IMR-90 (cell line): ENCODE results near the gene ZNF726. TPM values are rescaled to one million over a fixed set of nuclear protein-coding genes. Genes with fewer than 3 reads are reported as not detected.

Source experiments
- ATAC-seq: fragments of 200-7000 bp; cut with Tn5 transposase; 2 replicates; pipeline ENCODE4 v1.9.1; 2020; ENCODE audit warnings: low read depth, mild to moderate bottlenecking, moderate library complexity
- BruUV-seq: library from RNA; stranded (reverse); fragments of 400-500 nt; replicated peaks from 2 replicates; lab custom pipeline; 2021; lab: Mats Ljungman, UMichigan
- CTCF ChIA-PET: fragments of 300-600 bp; formaldehyde crosslinking; extraction: SDS; loops from one replicate; lab custom pipeline; 2021; ENCODE audit warnings: antibody characterized with exemption; lab: Yijun Ruan, JAX
- POLR2A ChIA-PET: fragments of 300-600 bp; sonication (Branson Sonifier 250); formaldehyde crosslinking; loops from one replicate; lab custom pipeline; 2022; ENCODE audit warnings: antibody characterized with exemption; ENCODE audit not compliant: unreplicated experiment; lab: Charles Lee
- DNase-seq: peaks from one replicate; pipeline ENCODE4 v3.0.0; 2013
- H2AFZ ChIP-seq: replicated peaks from 2 replicates; pipeline ENCODE3; 2013; ENCODE audit warnings: low read length, mild to moderate bottlenecking; ENCODE audit not compliant: poor library complexity
- H2AK5ac ChIP-seq: 2 replicates; pipeline ENCODE4 v1.6.1; 2013; ENCODE audit warnings: low read depth, low read length, inconsistent platforms
- H2AK9ac ChIP-seq: replicated peaks from 2 replicates; pipeline ENCODE3; 2013; ENCODE audit warnings: mild to moderate bottlenecking, low read depth, low read length, moderate library complexity; ENCODE audit not compliant: poor library complexity
- H2BK120ac ChIP-seq: 2 replicates; pipeline ENCODE4 v1.6.1; 2013; ENCODE audit warnings: low read depth, low read length, inconsistent platforms
- H2BK15ac ChIP-seq: 3 replicates; pipeline ENCODE4 v1.6.1; 2013; ENCODE audit warnings: low read depth, low read length, inconsistent platforms
- H2BK20ac ChIP-seq: 2 replicates; pipeline ENCODE4 v1.6.1; 2013; ENCODE audit warnings: low read depth, mild to moderate bottlenecking, inconsistent platforms, low read length, moderate library complexity
- H2BK5ac ChIP-seq: 2 replicates; pipeline ENCODE4 v1.6.1; 2013; ENCODE audit warnings: mild to moderate bottlenecking, low read depth, low read length, inconsistent platforms; ENCODE audit not compliant: poor library complexity, severe bottlenecking
- H3K14ac ChIP-seq: replicated peaks from 2 replicates; pipeline ENCODE4 v1.6.1; 2013; ENCODE audit warnings: low read depth, low read length, inconsistent platforms
- H3K18ac ChIP-seq: 2 replicates; pipeline ENCODE4 v1.6.1; 2013; ENCODE audit warnings: low read depth, low read length, control low read depth
- H3K23ac ChIP-seq: 2 replicates; pipeline ENCODE4 v1.6.1; 2013; ENCODE audit warnings: low read depth, low read length, inconsistent platforms
- H3K27ac ChIP-seq: 2 replicates; pipeline ENCODE4 v1.5.1; 2013; ENCODE audit warnings: mild to moderate bottlenecking, control low read depth, low read length; ENCODE audit not compliant: insufficient read depth
- H3K27me3 ChIP-seq: 2 replicates; pipeline ENCODE4 v1.6.1; 2013; ENCODE audit warnings: low read length; ENCODE audit not compliant: control insufficient read depth, insufficient read depth
- H3K36me3 ChIP-seq: 2 replicates; pipeline ENCODE4 v1.6.1; 2013; ENCODE audit warnings: low read length, mixed read lengths; ENCODE audit not compliant: control insufficient read depth, insufficient read depth
- H3K4ac ChIP-seq: 2 replicates; pipeline ENCODE4 v1.6.1; 2013; ENCODE audit warnings: low read depth, low read length, inconsistent platforms
- H3K4me1 ChIP-seq: 2 replicates; pipeline ENCODE4 v1.6.1; 2013; ENCODE audit warnings: low read length, mixed read lengths; ENCODE audit not compliant: control insufficient read depth, insufficient read depth
- H3K4me2 ChIP-seq: 2 replicates; pipeline ENCODE4 v1.6.1; 2013; ENCODE audit warnings: low read depth, mild to moderate bottlenecking, control low read depth, low read length, moderate library complexity
- H3K4me3 ChIP-seq: 2 replicates; pipeline ENCODE4 v1.5.1; 2013; ENCODE audit warnings: low read depth, mild to moderate bottlenecking, control low read depth, low read length, moderate library complexity; ENCODE audit not compliant: insufficient read depth
- H3K56ac ChIP-seq: 2 replicates; pipeline ENCODE4 v1.6.1; 2013; ENCODE audit warnings: low read length, inconsistent platforms; ENCODE audit not compliant: insufficient read depth; ENCODE audit errors: extremely low read depth
- H3K79me1 ChIP-seq, 2 experiments: 2 replicates each; pipeline ENCODE4 v1.6.1; 2013; ENCODE audit warnings: low read length in 2 of 2, inconsistent platforms in 1 of 2, low read depth in 1 of 2
- H3K9ac ChIP-seq: 2 replicates; pipeline ENCODE4 v1.6.1; 2013; ENCODE audit warnings: low read depth, low read length, control low read depth
- H3K9me1 ChIP-seq: 2 replicates; pipeline ENCODE4 v1.6.1; 2013; ENCODE audit warnings: low read length, inconsistent platforms; ENCODE audit not compliant: insufficient read depth
- H3K9me3 ChIP-seq: 2 replicates; pipeline ENCODE4 v1.6.1; 2013; ENCODE audit warnings: low read length; ENCODE audit not compliant: control insufficient read depth, insufficient read depth
- H4K20me1 ChIP-seq: 2 replicates; pipeline ENCODE4 v1.6.1; 2013; ENCODE audit warnings: low read length, inconsistent platforms; ENCODE audit not compliant: insufficient read depth
- H4K5ac ChIP-seq: 2 replicates; pipeline ENCODE4 v1.6.1; 2013; ENCODE audit warnings: mild to moderate bottlenecking, low read depth, low read length, control low read depth
- H4K8ac ChIP-seq, 2 experiments: 2 replicates each; pipeline ENCODE4 v1.6.1; 2013; ENCODE audit warnings: low read depth in 2 of 2, low read length in 2 of 2, control low read depth in 1 of 2, inconsistent platforms in 1 of 2
- H4K91ac ChIP-seq: 2 replicates; pipeline ENCODE4 v1.6.1; 2013; ENCODE audit warnings: low read depth, low read length, inconsistent platforms; ENCODE audit not compliant: insufficient read depth
- CEBPB ChIP-seq: IDR thresholded peaks from 2 replicates; pipeline ENCODE4 v1.6.1; 2012; ENCODE audit warnings: low read depth, low read length, improper control_type of control experiment
- MAFK ChIP-seq: IDR thresholded peaks from 2 replicates; pipeline ENCODE4 v1.6.1; 2012; ENCODE audit warnings: low read depth, low read length, improper control_type of control experiment
- WGBS, 2 experiments: methylation state at CpG; one replicate each; pipeline versions ENCODE4 v1.1.5 to v1.1.7; 2013; ENCODE audit warnings: missing lambda C conversion rate in 2 of 2; ENCODE audit not compliant: insufficient read length in 1 of 2; ENCODE audit errors: extremely low coverage in 2 of 2; 5-methylcytosine and 5-hydroxymethylcytosine counted together
- dilution Hi-C: fragments of 300-500 bp; cut with HindIII; formaldehyde crosslinking; loops from one replicate; pipeline ENCODE4 v1.14.3; 2018; ENCODE audit warnings: low sequenced_read_pairs; ENCODE audit not compliant: unreplicated experiment
- in situ Hi-C: fragments of 300-500 bp; cut with MboI; formaldehyde crosslinking; loops from 3 replicates; pipeline ENCODE4 v1.14.3; 2019; ENCODE audit warnings: low sequenced_read_pairs, inconsistent platforms, mixed read lengths
- intact Hi-C: fragments of 100-400 bp; cut with micrococcal nuclease; formaldehyde crosslinking; loops from 2 replicates; pipeline ENCODE4 v1.10.0; 2022
- polyA plus RNA-seq, 3 experiments: library from polyadenylated mRNA; depleted of rRNA; stranded (reverse); fragments of >200 nt; gene quantifications; 2 replicates each; pipeline ENCODE4 v1.2.3, GENCODE V29; 2012; ENCODE audit warnings: low replicate concordance in 1 of 3
- total RNA-seq: library from RNA; depleted of rRNA; stranded (reverse); fragments of >200 nt; gene quantifications from 2 replicates; pipeline ENCODE4 v1.2.3, GENCODE V29; 2012

Gene ZNF726
- total and polyA plus RNA-seq, 2 of the 4 experiments (the other 2 are of a cell fraction), result 1.2 to 2.0 TPM

DNA sequence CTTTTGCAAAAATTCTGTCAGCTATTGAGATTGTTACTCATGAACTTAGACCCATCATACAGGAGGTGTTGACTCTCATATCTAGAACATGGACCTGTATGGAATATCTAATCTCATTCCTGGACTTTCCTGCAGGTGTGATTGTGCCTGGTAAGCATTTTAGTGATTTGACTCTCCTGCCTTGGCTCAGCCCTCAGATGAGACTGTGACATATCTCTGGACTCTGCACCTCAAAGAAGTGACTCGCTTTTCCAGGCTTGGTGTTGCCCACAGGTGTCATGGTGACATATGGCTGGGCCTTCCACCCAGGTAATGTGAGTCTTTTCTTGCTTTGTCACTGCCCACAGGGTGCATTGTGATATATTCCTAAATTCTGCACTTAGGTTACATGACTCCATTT, 17.8 kb upstream of the ZNF726 start:
- BruUV-seq, result no TSS peak
- ATAC-seq (no peak), DNase-seq (no peak)
- Histone ChIP-seq H3K27ac (no peak overlapping the region), H3K18ac (no peak overlapping the region), H2AFZ (no peak overlapping the region), H4K20me1 (no peaks in the 10 kb centered on the region), H2BK5ac (no peak overlapping the region), H3K27me3 (no peaks in the 10 kb centered on the region), H2BK20ac (no peak overlapping the region), H2BK120ac (no peak overlapping the region), H3K14ac (no peak overlapping the region), H3K4ac (no peak overlapping the region), H3K9me3 (0 out of 2 replicates have a peak, but pooled peaks cover 2% of the 10 kb centered on the region), H3K4me3 (no peak overlapping the region), H4K5ac (no peak overlapping the region), H4K8ac (no peak overlapping the region), H2BK15ac (no peak overlapping the region), H3K23ac (no peak overlapping the region), H2AK9ac (no peak overlapping the region), H4K91ac (no peak overlapping the region), H2AK5ac (no peak overlapping the region), H3K9ac (no peak overlapping the region), H3K4me1 (no peaks in the 10 kb centered on the region), H3K36me3 (no peaks in the 10 kb centered on the region), H3K79me1 (no peaks in the 10 kb centered on the region), H3K9me1 (no peaks in the 10 kb centered on the region), H3K56ac (no peak overlapping the region), H3K4me2 (no peak overlapping the region)
- intact Hi-C loops (no loop called here), dilution Hi-C loops (no loop called here), in situ Hi-C loops (no loop called here)
- ChIA-PET CTCF (no interaction called here), POLR2A (no interaction called here)
- WGBS, 2 experiments, result no CpG with 5 or more reads among the region's 1 CpG
- TF ChIP-seq MAFK, result peak; percentile 29
- no peak for TF ChIP-seq CEBPB
